Kidney epithelial cell (primary cell): ENCODE data around the gene CDC42BPG. TPM values are rescaled to one million over a fixed set of nuclear protein-coding genes. Genes with fewer than 3 reads are reported as not detected.

Source experiments
- DNase-seq: peaks from one replicate; pipeline ENCODE4 v3.0.0-alpha.2; 2010; ENCODE audit warnings: low read depth
- H3K27me3 ChIP-seq: 2 replicates; pipeline ENCODE4 v1.6.0; 2011; ENCODE audit warnings: low read length; ENCODE audit not compliant: control insufficient read depth, insufficient read depth
- H3K36me3 ChIP-seq: 2 replicates; pipeline ENCODE4 v1.5.1; 2011; ENCODE audit warnings: low read length; ENCODE audit not compliant: control insufficient read depth, insufficient read depth
- H3K4me3 ChIP-seq: 2 replicates; pipeline ENCODE4 v1.5.1; 2011; ENCODE audit warnings: low read depth, mild to moderate bottlenecking, control low read depth, low read length
- total RNA-seq: library from RNA; depleted of rRNA; stranded (reverse); fragments of >200 nt; gene quantifications from 2 replicates; pipeline ENCODE4 v1.2.3, GENCODE V29; 2015
- TF ChIP-seq, protein P1 (sequence below): IDR thresholded peaks from 2 replicates; pipeline ENCODE4 v1.5.1; 2011; ENCODE audit warnings: mild to moderate bottlenecking, moderate library complexity, low read length, control low read depth, inconsistent platforms; ENCODE audit not compliant: insufficient read depth, poor library complexity, severe bottlenecking

CDC42BPG gene
- total RNA-seq, 1 donor from 2014 or later, result 10.7 TPM

DNA sequence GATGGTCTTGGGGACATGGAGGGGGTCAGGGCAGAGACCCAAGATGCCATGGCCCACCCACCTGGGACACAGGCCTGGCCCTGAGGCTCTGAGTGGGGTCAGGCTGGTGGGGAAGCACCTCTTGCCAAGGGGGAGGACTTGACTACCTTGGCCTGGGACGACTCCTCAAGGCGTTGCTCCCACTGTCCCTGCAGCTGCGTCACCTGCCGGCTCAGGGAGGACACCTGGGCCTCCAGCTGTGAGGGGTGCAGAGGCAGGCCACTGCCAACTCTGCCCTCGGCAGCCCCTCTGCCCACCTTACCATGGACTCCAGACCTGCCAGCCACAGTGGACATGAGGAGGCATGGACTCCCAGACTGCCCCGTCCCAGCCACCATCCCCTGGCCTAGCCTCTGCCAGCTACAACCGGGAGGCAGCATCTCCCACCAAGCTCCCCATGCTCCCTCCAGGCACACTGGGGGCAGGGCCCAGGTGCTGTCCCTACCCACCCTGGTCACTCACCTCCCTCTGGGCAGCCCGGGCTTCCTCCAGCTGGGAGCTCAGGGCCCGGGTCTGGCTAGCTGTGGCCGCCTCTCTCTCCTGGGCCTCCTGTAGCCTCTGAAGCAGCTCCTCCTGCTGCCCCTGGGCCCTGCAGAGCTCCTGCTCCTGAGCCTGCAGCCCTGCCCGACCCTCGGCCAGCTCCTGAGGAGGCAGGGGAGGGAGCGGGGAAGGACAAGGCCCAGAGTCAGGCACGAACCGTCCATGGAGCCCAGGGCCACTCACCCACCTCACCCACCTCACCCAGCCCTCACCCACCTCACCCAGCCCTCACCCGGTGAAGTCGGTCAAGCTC is 8.6 kb downstream of the CDC42BPG start:
- no peaks in the 10 kb centered on the region for H3K36me3 ChIP-seq
- H3K27me3 ChIP-seq, result no peaks in the 10 kb centered on the region
- TF ChIP-seq, protein P1, sequence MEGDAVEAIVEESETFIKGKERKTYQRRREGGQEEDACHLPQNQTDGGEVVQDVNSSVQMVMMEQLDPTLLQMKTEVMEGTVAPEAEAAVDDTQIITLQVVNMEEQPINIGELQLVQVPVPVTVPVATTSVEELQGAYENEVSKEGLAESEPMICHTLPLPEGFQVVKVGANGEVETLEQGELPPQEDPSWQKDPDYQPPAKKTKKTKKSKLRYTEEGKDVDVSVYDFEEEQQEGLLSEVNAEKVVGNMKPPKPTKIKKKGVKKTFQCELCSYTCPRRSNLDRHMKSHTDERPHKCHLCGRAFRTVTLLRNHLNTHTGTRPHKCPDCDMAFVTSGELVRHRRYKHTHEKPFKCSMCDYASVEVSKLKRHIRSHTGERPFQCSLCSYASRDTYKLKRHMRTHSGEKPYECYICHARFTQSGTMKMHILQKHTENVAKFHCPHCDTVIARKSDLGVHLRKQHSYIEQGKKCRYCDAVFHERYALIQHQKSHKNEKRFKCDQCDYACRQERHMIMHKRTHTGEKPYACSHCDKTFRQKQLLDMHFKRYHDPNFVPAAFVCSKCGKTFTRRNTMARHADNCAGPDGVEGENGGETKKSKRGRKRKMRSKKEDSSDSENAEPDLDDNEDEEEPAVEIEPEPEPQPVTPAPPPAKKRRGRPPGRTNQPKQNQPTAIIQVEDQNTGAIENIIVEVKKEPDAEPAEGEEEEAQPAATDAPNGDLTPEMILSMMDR, result no peak
- DNase-seq, result no peak
- H3K4me3 ChIP-seq, result no peak overlapping the region

DNA sequence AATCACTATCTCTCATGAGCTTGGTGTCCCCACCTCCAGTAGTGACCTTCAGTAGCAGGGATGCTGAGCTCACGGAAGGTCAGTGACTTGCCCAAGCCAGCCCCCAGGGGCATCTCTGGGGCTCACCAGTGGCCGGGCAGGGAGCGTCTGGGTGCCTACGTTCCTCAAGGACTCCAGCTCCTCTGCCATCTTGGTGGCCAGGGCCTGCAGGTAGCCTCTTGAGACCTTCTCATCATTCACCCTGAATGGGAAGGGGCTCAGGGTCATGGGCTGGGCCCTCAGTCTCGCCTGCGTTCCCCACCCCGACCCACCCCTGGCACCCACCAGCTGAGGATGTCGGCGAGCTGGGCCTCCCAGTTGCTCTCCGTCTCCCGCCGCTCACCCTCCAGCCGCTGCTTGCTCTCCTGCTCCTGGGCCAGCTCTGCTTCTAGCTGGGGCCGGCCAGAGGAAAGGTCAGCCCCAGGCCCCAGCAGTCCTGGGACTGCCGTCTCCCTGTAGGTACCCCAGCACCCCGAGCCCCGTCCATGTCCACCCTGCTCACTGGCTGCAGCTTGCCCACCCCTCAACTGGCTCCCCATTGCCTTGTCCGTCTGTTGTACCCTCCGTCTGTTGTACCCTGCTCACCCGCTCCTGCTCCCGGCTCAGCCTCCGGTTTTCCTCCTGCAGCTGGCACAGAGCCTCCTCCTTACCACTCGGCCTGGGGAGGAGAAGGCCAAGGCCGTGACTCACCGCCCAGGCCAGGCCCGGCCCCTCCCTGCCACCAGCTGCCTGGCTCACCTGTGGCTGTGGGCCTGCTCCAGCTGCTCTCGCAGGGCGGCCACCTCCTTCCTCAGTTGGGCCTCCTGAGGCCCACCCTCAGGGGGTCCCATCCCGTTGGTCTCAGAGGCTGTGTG is 9.5 kb downstream of the CDC42BPG start:
- no peaks in the 10 kb centered on the region for H3K36me3 ChIP-seq
- no peaks in the 10 kb centered on the region for H3K27me3 ChIP-seq
- no peak overlapping the region for H3K4me3 ChIP-seq
- TF ChIP-seq, protein P1, result no peak
- DNase-seq, result peak; percentile 49

DNA sequence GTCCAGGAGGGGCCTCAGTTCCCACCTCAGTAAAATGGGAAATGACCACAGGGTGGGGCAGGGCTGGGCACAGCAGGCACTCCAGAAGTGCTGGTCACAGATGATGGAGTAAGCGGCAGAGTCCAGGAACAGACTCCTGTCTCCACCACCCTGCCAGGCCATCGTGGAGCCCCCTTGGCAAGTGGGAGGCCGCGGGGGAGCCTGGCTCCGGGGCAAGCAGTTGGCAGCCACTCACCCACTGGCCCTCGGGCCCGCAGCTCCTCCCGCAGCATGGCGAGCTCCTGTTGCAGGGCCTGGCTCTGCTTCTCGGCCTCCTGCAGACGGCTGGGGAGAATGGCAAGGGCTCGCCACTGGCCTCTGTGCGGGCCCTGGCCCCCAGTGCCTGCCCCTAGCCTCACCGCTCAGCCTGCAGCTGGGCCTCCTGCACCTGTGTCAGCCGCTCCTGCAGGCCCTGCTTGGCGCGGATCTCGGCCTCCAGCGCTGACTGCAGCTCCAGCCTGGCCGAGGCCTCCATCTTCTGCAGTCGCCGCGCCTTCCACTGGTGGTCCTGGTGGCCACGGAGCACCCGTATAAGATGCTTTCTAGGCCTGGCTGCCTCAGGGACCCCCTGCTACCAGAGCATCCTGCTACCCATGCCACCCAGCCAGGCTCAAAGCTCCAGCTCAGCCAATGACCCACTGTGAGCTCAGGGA is 10.3 kb downstream of the CDC42BPG start:
- Histone ChIP-seq H3K36me3 (no peaks in the 10 kb centered on the region), H3K27me3 (no peaks in the 10 kb centered on the region), H3K4me3 (no peak overlapping the region)
- no peak for DNase-seq
- TF ChIP-seq, protein P1, result no peak

DNA sequence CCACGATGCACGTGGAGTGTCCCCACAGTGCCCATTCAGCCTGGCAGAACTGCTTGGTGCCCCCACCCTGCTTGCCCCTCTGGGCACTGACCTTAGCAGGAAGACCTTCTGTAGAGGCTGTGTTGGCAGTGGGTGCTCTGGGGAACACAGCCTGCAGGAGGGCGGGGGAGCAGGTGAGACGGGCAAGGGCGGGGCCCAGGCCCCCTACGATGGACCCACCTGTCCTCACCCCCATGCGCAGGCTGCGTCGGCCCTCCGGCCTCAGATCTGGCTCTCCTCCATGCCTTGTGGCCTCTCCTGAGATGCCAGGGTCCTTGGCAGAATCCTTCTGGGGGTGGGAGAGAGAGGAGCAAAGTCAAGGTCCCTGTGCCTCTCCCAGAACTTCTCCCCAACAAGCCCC is 10.9 kb downstream of the CDC42BPG start:
- TF ChIP-seq, protein P1, result no peak
- H3K27me3 ChIP-seq, result no peaks in the 10 kb centered on the region
- no peak overlapping the region for H3K4me3 ChIP-seq
- DNase-seq, result no peak
- H3K36me3 ChIP-seq, result no peaks in the 10 kb centered on the region

DNA sequence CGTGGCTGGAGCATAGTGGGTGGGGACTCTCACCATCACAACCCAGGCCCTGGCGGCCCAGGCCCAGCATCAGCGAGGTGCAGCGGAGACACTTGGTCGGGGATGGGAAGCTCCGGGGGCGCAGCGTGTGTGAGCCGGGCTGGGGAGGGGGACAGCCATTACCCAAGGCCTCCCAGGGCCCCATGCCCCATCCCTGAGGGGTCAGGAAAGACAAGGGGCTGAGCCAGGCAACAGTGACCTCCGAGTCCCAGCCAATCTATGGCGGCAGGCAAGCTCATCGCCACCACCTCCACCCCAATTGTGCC is 11.3 kb downstream of the CDC42BPG start:
- H3K36me3 ChIP-seq, result no peaks in the 10 kb centered on the region
- no peak for DNase-seq
- TF ChIP-seq, protein P1, result no peak
- H3K4me3 ChIP-seq, result no peak overlapping the region
- H3K27me3 ChIP-seq, result no peaks in the 10 kb centered on the region
